Measurements from ENCODE around the gene PRR19.
"Not testable (repeated sequence)": the region's sequence is repeated elsewhere in the genome, so short reads cannot be mapped to it uniquely, and the experiment has no call there.

PRR19 gene

GRCh38 chr19:42301646-42302203 lies at the start of gene PRR19:
Gene PRR19, plus strand, starts transcription at chr19:42302132. Its CDS starts 7,453 bp downstream, at chr19:42309585.
- no peak for DNase-seq

GRCh38 chr19:42252365-42253244 lies 49.3 kb upstream of the PRR19 start:
- no peak for DNase-seq

- peak; percentile 64 for DNase-seq
Observed at GRCh38 chr19:42253245-42254088, 48.5 kb upstream of the PRR19 start.

GRCh38 chr19:42254089-42254849 lies 47.7 kb upstream of the PRR19 start:
- peak; percentile 82 for DNase-seq

GRCh38 chr19:42254850-42255765 lies 46.8 kb upstream of the PRR19 start, which contains the start of gene ERF:
Gene ERF, minus strand, starts transcription at chr19:42255128. Its CDS starts 129 bp downstream, at chr19:42254999.
- DNase-seq: peak; percentile 93

- DNase-seq: no peak
Observed at GRCh38 chr19:42255766-42256745, 45.9 kb upstream of the PRR19 start.

- not testable (repeated sequence) for DNase-seq
Observed at GRCh38 chr19:42257842-42258241, 44.1 kb upstream of the PRR19 start.

GRCh38 chr19:42261763-42262162 lies 40.2 kb upstream of the PRR19 start:
- no peak for DNase-seq

GRCh38 chr19:42266105-42266504 lies 35.8 kb upstream of the PRR19 start:
- not testable (repeated sequence) for DNase-seq

GRCh38 chr19:42266928-42267603 lies 34.9 kb upstream of the PRR19 start:
- DNase-seq: not testable (repeated sequence)

- no peak for DNase-seq
Observed at GRCh38 chr19:42267644-42268141, 34.2 kb upstream of the PRR19 start.

- DNase-seq: peak; percentile 98
Observed at GRCh38 chr19:42268142-42268703, 33.7 kb upstream of the PRR19 start.

- DNase-seq: peak; percentile 99
Observed at GRCh38 chr19:42268704-42269477, 33.0 kb upstream of the PRR19 start, which contains the start of gene CIC. Gene CIC, plus strand, starts transcription at chr19:42269252. Its CDS starts 2,532 bp downstream, at chr19:42271784.

GRCh38 chr19:42269478-42270345 lies 32.2 kb upstream of the PRR19 start:
- DNase-seq: no peak

GRCh38 chr19:42270346-42271044 lies 31.4 kb upstream of the PRR19 start:
- peak; percentile 69 for DNase-seq

GRCh38 chr19:42271045-42271419 lies 30.9 kb upstream of the PRR19 start:
- no peak for DNase-seq

Measured in activated naive CD4-positive, alpha-beta T cell treated with Interleukin-2 at 50 U/mL for 16 hours (primary cell).